HG03354 (cell line): Measurements from ENCODE around the gene INTS6L.

ENCODE experiments used
- ATAC-seq: cut with Tn5 transposase; IDR thresholded peaks from one replicate; pipeline ENCODE4 v1.9.1; 2021; ENCODE audit warnings: mild to moderate bottlenecking; ENCODE audit not compliant: unreplicated experiment, poor library complexity, severe bottlenecking

INTS6L gene

DNA sequence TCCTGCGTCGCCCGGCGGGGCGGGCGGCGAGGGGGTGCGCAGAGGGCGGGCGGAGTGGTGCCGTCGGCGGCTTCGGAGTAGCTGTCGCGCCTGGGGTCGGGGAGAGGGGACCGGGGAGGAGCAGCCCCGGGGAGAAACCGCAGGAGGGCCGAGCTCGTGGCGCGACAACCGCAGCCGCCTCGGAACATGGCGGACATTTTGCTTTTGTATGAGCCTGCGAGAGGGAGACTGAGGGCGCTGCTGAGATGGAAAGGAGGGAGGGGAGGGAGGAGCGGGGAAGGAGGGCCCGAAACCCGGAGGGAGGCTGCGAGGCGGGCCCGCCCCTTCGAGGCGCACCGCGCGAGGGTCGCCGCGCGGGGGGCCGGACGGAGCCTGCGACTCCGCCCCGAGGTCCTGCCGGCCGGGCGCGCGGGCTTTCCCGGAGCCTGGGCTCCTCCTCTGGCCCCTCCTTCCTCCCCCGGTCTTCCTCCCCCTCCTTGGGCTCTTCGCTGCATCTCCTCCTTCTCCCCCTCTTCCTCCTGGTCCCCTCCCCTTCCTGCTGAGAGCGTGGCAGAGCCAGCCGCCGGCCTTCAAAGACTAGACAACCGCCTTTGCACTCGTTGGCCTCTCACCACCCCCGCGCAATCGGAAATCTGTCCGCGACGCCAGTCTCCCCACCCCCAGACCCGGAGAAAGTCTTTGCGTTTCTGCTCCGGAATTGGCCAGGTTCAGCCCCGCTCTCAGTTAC is 1.1 kb downstream of the INTS6L start:
- ATAC-seq, result peak; percentile 60

DNA sequence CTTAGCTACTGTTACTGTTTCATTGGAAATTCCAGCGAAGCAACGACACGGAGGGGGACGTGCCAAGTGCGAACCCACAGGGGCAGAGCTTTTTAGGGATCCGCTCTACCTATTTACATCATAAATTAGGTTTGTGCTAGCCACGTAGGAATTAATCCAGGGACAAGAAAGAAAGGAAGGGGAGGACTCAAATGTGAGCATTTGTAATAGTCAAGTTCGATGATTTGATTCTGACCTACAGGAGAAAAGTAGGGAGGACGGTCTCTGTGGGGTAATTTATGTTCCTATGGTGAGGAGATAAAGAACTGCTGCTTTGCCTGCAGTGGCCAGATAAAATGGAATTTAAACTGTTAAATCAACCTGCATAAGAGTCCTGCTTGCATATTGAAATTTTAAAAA is 1.7 kb downstream of the INTS6L start:
- ATAC-seq, result no peak

DNA sequence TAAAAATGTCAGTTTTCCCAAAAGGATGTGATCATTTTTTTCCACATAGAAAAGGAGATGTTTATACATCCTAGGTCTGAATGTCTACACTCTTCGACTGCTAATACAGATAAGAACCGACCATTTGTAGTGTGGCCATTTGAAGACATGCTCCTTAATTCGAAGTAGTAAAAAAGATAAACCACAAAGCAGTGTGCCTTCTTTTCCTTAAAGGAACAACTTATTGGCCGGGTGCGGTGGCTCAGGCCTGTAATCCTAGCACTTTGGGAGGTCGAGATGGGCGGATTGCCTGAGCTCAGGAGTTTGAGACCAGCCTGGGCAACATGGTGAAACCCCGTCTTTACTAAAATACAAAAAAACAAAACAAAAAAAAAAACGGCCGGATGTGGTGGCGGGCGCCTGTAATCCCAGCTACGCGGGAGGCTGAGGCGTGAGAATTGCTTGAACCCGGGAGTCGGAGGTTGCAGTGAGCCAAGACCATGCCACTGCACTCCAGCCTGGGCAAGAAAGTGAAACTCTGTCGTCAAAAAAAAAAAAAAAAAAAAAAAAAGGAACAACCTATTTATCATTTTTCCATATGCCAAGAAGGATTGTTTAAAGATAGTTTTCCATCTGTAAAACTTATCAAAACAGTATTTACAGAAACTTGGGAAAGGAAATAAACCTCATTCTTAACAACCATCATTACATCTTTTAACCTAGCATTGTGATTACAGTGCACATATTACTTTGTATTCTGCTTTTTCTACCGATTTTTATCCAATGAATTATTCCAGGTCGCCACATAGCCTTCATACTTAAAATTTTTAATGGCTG is 2.6 kb downstream of the INTS6L start:
- ATAC-seq, result no peak

DNA sequence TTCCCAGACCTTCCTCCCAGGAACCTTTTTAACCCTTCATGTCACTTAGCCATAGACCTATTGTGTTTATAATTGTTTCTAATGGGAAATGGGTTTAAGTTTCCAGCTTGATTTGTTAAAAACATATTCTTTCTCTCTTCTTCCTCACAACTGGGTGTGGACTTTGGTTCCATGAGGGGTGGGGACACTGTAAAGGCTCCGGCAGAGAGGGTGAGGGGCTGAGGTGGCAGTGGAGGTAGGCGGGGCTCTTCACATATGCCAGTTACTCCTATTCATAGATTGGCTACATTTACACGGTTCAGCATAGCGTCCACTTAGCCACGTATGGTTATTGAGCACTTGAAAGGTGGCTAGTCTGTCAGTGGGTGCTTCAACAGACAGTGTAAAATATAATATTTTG is 7.8 kb downstream of the INTS6L start:
- no peak for ATAC-seq

DNA sequence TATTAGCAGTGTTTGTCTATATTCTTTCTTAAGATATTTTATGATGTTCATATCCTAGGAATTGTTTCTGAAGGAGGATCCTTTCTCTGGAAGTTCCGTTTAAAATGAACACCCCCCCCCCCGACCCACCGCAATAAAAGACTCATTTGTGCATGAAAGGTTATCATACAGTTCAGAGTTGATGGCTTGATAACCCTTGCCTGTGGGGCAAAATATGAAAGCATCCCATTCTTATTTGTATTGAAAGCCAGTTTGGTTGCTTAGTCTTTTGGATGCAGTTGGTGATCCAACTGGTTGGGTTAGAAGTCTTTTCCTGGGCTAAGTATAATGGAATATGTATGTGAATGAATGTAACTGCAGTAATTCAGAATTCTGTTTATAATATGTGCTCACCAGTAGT is 8.3 kb downstream of the INTS6L start:
- no peak for ATAC-seq

DNA sequence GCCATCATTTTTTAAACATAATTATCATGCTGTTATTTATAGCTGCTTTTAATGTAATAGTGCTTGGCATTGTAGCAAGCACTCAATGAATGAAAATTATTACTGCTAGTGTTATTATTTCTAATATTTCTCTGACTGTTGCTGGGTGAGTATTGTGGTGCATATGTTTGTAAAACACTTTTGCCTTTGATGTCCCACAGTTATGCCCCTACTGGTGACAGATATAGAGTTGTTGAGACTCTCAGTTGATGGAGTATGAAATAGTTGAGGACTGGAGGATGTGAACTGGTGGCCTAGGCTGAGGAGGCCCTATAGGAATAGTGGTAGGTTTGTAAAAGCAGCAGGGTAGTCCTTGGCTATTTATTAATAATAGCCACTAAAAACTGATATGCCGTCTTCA is 9.6 kb downstream of the INTS6L start:
- no peak for ATAC-seq

DNA sequence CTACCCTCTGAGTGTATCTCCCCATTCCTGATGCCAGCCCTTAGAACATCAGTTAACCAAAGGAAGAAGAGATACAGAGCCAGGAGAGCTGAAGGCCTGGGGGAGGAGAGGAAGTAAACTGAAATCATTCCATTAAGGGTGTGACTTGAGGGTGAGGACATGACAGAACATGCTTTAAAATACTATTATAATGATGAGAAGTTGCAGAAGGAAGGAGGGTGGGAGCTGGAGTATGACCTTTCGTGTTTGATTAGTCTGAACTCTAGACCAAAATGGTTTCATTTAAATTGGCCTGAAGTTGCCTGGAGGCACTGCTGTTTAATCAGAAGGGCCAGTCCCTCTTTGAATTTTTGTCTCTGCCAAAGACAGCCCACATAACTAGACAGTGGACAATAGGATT is 11.4 kb downstream of the INTS6L start:
- no peak for ATAC-seq

DNA sequence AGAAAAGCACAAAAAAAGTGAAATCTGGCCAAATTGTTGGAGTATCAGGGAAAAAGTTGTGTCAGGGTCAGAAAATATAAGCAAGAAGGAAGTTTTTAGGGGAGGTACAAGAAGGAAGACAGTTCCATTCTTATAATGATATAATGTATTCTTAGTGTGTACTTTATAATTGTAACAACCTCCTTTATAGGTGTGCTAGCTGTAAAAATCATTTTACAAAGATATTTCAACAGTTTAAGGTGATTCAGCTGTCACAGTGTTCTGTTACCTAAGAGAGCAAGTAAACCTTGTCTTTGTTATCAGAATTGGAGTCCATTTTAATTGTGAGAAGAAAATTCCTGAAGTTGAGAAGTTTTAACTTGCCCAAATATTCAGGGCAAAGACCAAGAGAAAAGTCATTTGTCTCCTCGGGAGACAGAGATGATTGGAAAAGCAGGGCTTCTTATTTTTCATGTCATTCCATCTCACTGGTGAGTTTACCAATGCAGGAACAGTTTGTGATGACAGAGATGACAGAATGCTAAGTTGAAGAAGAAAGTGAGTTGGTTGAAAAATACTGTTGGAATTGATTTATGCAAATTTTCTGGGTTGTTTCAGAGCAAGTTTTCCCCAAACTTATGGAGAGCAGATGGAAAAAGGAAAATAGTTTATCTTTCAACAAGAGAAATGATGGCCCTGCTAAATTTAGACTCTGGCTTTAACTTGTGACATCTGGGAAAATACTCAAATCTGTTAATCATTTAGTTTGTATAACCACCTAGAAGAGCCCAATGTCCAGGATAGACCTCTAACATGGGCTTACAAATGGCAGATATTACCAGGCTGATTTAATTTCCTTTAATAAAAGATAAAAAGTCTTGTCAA is 14.8 kb downstream of the INTS6L start:
- no peak for ATAC-seq

DNA sequence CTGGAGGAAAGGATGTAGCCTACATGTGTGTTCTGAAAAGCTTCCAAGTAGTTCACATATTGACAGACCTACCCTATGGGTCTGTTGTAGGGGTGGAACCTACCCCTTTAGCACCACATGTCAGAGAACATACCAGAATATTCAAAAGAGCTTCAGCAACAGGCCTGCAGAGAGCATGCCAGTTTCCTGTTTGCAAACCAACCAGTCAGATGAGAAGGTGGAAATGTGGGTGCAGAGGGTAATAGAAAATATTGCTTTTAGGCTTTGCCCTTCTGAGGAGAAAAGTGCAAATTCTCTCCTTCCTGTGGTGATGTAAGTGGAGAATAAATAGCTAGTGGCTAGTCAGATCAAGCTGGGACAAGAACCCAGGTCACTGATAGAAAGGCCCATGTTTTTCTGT is 16.4 kb downstream of the INTS6L start:
- peak; percentile 48 for ATAC-seq

DNA sequence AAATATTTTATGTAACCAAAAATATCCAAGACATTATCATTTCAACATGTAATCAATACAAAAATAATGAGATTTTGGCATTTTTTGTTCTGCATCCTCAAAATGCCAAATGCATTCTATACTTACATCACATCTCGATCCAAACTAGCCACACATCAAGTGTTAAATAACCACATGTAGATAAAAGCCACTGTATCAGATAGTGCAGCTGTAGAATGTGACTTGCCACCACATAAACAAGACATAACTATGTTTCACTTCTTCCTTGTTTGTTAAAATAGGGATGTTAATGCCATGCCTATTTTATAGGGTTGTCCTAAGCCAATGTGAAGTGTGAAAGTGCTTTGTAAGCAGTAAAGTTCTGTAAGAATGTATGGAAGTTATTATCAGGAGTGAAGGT is 20.9 kb downstream of the INTS6L start:
- ATAC-seq, result no peak

DNA sequence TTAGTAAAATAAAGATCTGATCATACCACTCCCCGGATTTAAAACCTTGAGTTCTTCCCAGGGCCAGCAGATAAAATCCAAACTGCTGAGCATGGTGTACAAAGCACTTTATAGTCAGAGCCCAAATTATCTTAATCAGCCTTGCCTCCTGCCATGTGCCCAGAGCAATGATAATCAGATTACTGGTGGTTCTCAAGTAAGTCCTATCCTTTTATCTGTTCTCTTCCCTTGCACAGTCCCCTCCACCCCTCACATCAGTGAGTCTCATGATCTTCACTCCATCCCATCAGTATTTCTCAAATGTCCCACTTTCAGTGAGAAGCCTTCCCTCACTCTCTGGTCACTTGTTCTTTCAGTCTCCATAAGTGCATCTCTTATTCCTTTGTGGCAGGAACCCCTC is 22.7 kb downstream of the INTS6L start:
- ATAC-seq, result no peak

DNA sequence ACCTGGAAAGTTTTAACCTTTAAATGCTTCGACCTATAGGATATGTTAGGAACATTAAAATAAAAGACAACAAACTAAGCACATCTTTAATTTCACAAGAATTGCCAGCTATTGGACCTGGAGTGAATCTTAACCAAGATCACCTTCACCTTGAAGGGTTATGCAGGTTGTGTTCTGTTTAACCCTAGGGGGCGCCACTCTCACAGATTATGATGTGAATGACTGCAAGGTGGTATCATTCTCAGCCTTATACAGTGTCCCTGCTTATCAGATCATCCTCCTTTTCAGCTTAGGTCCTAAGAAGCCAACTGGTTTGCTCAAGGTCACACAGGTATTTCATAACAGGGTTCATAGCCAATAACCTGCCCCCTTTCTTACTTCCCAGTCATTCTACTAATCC is 23.5 kb downstream of the INTS6L start:
- ATAC-seq, result peak; percentile 42

DNA sequence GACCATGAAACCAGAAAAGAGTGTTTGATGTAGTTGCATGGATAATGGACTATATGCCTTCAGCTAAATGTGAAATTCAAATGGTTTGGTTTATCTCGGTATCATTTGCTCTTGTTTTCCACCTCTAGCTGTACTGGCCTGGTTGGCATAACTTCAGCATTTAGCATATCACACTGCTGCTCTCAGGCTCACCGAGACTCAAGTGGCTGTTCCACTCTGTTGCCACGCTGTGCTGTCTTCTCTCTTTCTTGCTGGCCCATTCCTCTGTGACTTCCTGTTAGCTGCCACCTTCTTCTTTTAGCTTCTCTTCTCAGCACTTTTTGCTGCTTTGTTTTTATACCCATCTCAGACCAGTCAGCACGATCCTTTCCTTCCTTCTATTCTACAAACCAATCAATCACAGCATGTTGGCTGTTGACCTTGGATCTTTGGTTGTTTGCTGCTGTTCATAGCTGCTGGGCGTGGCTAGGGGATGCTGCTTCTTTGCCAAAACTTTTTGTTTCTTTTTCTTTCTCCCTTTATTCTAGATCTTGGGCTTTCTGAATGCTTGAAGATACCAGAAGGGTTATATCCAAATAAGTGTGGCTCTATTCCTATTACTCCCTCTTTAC is 24.0 kb downstream of the INTS6L start:
- ATAC-seq, result peak; percentile 76

DNA sequence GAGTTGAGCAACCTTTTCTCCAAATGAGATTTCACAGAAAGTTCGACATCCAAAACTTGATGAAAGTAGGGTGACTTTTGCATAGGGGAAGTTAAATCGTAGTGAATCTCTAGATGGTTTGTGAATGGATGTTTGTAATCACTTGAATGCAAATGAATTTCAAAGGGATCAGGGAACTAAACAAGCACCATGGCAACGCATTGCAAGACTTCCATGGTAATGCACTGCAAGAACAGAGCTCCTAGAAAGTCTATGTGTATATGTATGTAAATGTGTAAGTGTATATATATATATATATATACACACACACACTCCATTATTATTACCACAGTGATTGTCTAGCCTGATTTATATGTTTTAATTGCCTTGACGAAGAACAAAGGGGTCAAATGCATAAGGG is 27.3 kb downstream of the INTS6L start:
- no peak for ATAC-seq

DNA sequence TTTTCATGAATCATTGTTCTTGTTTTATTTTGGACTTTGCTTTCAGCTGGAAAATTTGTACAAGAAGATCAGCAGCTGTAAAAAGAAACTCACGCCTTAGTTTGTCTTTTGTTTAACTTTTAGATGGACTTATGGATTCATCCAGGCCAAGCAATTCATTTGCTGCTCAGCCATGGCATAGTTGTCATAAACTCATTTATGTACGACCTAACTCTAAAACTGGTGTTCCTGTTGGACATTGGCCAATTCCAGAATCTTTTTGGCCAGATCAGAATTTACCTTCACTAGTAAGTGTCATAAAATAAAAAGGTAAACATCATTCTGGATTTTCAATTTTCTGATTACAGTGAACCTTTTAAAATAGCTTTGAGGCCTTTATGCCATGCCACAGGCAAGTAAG is 29.1 kb downstream of the INTS6L start:
- no peak for ATAC-seq

DNA sequence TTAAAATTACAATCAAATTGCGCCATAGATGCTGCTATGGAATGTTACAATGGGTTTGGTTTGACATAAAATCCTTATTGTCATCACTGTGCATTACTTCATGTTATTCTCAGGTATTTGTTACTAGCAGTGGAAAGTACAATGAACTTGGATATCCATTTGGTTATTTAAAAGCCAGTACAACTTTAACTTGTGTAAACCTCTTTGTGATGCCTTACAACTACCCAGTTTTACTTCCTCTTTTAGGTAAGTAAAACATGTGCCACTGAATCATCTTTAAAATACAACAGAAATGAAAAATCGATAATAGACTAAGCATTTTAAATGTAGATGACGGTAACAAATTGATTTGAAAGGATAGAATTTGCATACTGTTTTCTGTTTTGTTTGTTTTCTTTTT is 35.6 kb downstream of the INTS6L start:
- ATAC-seq, result peak; percentile 62

DNA sequence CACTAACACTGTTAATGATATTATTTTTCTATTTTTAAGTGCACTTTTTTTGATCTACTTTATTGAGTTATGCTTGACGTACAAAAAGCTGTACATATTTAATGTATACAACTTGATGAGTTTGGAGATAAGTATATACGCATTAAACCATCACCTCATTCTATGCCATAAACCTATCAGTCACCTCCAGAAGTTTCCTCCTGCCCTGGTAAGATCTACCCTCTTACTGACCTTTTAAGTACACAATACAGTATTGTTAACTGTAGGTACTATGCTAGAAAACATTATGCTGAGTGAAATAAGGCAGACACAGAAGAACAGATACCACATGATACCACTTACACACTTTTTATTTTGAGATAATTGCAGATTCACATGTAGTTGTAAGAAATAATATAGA is 36.9 kb downstream of the INTS6L start:
- ATAC-seq, result no peak

DNA sequence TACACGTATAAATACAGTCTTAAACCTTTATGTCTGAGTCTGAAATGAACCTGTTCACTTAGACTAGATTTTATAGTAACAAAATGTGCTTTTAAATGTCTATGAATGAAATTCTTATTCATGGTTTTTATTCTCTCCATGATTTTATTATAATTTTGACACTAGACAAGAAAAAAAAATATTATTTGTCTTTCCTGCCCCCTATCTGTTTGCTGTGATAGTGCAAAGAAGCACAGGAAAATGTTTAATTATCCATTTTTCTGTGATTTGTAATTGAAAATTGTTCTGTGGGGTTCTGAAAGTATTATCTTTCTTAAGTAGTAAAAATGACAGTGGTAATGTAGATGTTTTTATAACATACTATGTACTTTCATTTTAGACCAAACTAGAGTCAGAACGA is 52.0 kb downstream of the INTS6L start:
- no peak for ATAC-seq

DNA sequence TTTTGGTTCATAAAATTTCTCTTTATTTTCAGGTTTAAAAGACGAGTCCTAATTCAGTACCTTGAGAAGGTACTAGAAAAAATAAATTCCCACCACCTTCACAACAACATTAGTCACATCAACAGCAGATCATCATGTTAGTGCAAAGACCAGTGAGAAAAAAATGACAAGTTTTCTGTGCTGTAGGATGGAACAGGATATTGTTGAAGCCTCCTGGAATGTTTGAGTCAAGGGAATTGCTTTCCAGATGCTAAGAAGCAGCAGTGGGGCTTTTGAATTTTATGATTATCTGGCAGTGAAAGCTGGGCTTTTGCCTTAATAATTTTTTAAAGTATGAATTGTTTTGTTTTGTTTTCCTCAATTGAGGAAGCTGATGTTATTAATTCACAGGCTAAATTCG is 61.0 kb downstream of the INTS6L start:
- no peak for ATAC-seq

DNA sequence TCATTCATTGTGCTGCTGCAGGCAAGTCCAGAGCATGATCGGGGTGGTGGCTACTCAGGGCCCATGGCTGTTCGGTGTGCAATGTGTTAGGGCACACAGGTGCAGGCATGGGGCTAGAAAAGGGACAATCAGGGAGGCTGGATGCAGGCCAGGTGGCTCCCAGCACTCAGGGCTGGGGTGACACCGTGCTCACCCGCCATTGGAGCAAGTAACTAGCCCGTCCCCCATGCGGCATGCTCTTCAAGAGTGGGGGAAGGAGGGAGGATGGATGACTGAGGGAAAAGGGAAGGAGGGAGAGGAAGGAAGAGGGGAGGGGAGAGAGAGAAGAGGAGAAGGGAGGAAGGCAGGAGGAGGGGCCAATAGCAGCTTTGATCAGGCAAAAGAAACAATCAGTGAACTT is 64.7 kb downstream of the INTS6L start:
- ATAC-seq, result no peak
